Measurements from ENCODE around the gene STK10.

Gene STK10

GRCh38 chr5:172189693-172190296, 1.8 kb upstream of the STK10 start:
- H3K4me3 ChIP-seq (ENCODE audit: low read depth, low read length) = peak overlapping the region; percentile 94
- in situ Hi-C loops (cut with HindIII; ENCODE audit: low sequenced_read_pairs) = loop anchor here (5.0 kb wide), 1 partner anchor 77 kb away; no protein-coding TSS in a partner anchor
- no peak for DNase-seq (ENCODE audit: low read depth)
- TF ChIP-seq CTCF (IDR thresholded peaks at IDR 0.05; ENCODE audit: low read depth, low read length, missing control alignments) = no peak

GRCh38 chr5:172188893-172189692, 1.1 kb upstream of the STK10 start:
- in situ Hi-C loops (cut with HindIII; ENCODE audit: low sequenced_read_pairs) = loop anchor here (5.0 kb wide), 1 partner anchor 77 kb away; no protein-coding TSS in a partner anchor
- no peak for TF ChIP-seq CTCF (IDR thresholded peaks at IDR 0.05; ENCODE audit: low read depth, low read length, missing control alignments)
- peak; percentile 80 for DNase-seq (ENCODE audit: low read depth)
- H3K4me3 ChIP-seq (ENCODE audit: low read depth, low read length) = peak overlapping the region; percentile 94

GRCh38 chr5:172187118-172188032, 649 bp downstream of the STK10 start:
- H3K4me3 ChIP-seq (ENCODE audit: low read depth, low read length) = peak overlapping the region; percentile 94
- in situ Hi-C loops (cut with HindIII; ENCODE audit: low sequenced_read_pairs) = loop anchor here (5.0 kb wide), 1 partner anchor 75 kb away; no protein-coding TSS in a partner anchor

GRCh38 chr5:172186114-172186695, 1.8 kb downstream of the STK10 start:
- TF ChIP-seq CTCF (IDR thresholded peaks at IDR 0.05; ENCODE audit: low read depth, low read length, missing control alignments) = no peak
- peak overlapping the region; percentile 94 for H3K4me3 ChIP-seq (ENCODE audit: low read depth, low read length)
- no peak for DNase-seq (ENCODE audit: low read depth)

More at GRCh38 chr5:172187118-172188032, 649 bp downstream of the STK10 start:
- no peak for TF ChIP-seq CTCF (IDR thresholded peaks at IDR 0.05; ENCODE audit: low read depth, low read length, missing control alignments)
- peak; percentile 27 for DNase-seq (ENCODE audit: low read depth)

GRCh38 chr5:172185096-172185461, 2.9 kb downstream of the STK10 start:
- in situ Hi-C loops (cut with HindIII; ENCODE audit: low sequenced_read_pairs) = loop anchor here (5.0 kb wide), 1 partner anchor 73 kb away; no protein-coding TSS in a partner anchor

More at GRCh38 chr5:172186114-172186695, 1.8 kb downstream of the STK10 start:
- in situ Hi-C loops (cut with HindIII; ENCODE audit: low sequenced_read_pairs) = loop anchor here (5.0 kb wide), 1 partner anchor 74 kb away; no protein-coding TSS in a partner anchor

More at GRCh38 chr5:172185096-172185461, 2.9 kb downstream of the STK10 start:
- DNase-seq (ENCODE audit: low read depth) = no peak
- TF ChIP-seq CTCF (IDR thresholded peaks at IDR 0.05; ENCODE audit: low read depth, low read length, missing control alignments) = no peak
- no peak overlapping the region for H3K4me3 ChIP-seq (ENCODE audit: low read depth, low read length)

All from astrocyte of the cerebellum (primary cell).